GM20000 (cell line): Measurements from ENCODE around the gene SH3BP5.

Experiments used
- DNase-seq: peaks from one replicate; pipeline ENCODE4 v3.0.0; 2012; ENCODE audit warnings: low spot score
- TF ChIP-seq, protein P1 (sequence below): IDR thresholded peaks from 2 replicates; pipeline ENCODE4 v1.5.1; 2012; ENCODE audit warnings: mild to moderate bottlenecking, control low read depth; ENCODE audit errors: extremely low read depth, missing control alignments

The SH3BP5 gene

DNA sequence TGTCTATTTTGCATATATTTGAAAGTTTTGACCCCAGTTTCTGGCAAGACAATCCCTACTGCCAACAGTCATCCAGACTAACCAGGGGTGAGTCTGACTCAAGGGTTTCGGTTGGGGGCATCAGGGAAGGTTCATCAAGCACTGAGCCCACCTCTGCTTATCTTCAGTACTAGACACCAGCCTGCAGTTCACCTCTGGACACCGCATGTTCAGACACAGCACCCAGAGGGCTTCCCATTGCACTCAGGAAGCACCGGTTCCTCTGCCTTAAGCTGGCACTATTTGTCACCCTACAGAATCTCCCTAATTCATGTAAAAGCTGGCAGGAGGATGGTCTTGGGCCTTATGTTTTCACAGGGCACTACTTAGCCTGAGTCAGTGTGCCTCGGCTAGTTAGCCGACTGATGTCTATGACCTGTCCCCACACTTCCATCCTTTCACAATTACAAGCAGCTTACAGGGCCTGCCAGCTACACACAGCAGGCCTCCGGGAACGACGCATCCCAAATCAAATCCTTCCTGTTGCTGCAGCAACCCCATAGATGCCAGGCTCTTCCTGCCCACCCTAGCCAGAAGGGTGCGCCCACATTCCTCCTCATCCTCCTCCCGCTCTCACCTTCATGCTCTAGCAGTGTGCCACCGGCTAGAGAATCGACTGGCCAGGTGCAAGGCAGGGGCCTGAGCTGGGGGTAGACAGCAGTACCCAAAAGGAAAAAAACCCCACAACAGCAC lies 52.5 kb downstream of the SH3BP5 start:
- TF ChIP-seq, protein P1, sequence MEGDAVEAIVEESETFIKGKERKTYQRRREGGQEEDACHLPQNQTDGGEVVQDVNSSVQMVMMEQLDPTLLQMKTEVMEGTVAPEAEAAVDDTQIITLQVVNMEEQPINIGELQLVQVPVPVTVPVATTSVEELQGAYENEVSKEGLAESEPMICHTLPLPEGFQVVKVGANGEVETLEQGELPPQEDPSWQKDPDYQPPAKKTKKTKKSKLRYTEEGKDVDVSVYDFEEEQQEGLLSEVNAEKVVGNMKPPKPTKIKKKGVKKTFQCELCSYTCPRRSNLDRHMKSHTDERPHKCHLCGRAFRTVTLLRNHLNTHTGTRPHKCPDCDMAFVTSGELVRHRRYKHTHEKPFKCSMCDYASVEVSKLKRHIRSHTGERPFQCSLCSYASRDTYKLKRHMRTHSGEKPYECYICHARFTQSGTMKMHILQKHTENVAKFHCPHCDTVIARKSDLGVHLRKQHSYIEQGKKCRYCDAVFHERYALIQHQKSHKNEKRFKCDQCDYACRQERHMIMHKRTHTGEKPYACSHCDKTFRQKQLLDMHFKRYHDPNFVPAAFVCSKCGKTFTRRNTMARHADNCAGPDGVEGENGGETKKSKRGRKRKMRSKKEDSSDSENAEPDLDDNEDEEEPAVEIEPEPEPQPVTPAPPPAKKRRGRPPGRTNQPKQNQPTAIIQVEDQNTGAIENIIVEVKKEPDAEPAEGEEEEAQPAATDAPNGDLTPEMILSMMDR: no peak
- DNase-seq: no peak

DNA sequence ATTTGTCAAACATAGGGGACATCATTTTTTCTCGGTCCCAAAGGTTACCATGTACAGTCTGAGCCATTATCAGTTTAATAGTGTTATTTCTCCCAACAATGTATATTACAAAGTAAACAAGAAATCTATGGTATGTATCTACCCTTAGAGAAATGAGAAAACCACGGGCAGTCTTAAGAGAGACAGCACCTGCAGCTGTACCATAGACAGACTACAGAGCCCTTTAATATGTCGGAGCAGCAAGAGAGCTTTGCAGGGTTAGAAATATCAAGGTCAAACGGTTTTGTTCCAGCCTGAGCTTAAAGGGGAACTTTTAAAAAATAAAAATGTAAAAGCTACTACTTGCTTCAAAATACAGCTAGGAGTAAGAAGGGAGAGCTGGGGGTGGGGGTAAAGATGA lies 53.2 kb downstream of the SH3BP5 start:
- DNase-seq: no peak
- TF ChIP-seq, protein P1: no peak

DNA sequence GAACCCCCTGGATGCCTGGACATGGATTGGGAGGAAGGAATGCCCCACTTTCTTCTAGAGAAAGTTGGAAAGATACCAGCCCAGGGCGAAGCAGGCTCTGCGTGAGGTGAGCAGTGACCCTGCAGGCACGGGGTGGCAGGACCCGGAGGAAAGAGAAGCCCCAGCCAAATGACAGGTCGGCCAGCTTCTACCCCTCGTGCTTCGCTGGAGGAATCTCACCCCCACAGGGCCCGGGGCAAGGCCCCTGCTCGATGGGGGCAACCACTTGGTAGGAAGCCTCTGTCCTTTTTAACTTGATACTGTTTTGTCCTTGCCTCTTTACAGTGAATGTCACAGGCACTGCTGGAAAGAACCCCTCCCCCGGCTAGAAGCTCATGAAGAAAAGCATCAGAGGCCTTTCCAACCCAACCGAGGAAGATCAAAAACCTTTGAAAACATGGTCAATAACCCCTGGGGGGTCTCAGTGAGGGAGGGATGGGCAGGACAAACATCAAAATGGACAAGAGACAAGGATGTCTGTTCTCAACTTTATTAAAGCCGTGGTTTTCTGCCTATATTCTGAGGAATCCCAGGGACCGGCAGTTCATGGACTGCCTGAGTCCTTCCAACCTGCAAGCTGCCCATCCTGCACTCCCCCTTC lies 54.4 kb downstream of the SH3BP5 start:
- no peak for DNase-seq
- TF ChIP-seq, protein P1: no peak

DNA sequence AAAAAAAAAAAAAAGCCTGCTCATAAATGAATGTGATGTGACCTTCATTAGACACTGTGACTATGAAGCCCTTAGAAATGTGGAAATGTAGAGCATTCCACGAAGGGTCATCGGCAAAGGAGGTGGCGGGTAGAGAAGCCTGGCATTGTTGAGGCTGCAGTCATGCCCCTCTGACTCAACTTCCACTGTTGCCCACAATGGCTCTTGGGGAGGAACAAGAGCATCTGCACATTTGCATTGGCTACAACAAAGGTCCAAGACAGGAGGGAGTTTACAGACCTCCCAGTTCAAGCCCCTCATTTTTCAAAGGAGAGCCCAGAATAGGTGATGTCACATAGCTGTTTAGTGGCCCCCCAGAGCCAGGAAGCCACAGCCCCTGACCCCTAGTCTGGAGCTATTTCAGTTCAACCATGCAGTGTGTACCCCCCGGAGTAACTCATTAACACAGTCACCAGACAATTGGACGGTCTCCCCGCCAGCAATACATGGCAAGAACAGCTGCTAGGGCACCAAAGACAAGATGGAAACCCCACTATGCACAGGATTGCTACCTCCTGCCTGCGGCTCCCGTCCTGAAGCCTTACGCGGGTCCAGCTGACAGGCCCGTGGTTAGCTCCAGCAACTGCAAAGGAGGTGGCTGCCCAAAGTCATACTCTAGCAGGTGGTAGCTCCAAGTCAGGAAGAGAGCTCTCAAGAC lies 56.2 kb downstream of the SH3BP5 start:
- TF ChIP-seq, protein P1: no peak
- DNase-seq: no peak

DNA sequence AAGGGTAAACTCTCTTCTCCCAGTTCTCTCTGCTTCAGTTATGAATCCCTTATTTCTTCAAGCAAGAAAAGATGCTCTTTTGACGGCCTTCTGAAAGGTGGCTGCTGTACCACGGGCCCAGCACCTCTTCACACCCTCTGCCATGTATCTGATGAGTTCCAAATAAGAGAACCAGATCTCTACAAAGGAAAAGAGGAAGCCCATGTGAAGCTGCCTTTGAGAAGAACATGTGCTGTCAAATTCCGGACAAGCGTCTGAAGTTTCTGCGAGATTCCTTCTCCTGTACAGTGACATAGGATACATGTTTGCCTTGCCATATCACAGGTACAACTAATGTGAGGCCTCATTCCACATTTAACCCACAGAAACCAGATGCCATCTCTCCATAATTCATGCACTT lies 59.2 kb downstream of the SH3BP5 start:
- TF ChIP-seq, protein P1: no peak
- no peak for DNase-seq

DNA sequence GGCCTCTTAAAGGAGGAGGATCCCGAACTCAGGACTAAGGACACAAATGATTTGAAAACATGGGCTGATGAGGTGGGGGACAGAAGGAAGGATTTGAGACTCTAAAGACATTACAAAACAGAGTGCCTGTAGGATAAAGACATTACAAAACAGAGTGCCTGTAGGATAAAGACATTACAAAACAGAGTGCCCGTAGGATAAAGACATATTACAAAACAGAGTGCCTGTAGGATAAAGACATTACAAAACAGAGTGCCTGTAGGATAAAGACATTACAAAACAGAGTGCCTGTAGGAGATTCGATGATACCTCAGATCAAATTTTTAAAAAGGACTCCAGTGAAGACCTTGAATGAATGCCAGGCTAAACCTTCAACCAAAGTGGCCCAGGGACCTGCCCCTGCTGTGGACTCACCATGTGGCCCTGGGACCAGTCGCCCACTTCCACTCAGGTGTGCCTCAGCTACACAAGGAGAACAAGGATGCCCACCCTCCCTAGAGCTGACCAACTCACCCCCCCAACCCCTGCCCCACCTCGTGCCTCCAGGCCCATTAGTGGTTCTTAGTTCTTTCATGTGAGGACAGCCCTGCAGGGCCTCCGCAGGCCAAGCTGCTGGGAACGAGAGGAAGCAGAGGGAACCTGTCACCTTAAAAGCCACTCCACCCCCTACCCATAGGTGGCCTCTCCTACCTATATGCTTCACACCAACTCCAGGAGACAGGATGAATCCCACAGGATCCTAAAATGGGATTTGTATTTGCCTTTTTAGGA lies 59.8 kb downstream of the SH3BP5 start:
- TF ChIP-seq, protein P1: no peak
- DNase-seq: no peak
